Epithelial cell of proximal tubule (primary cell): ENCODE data around the gene WDR38. TPM values are rescaled to one million over a fixed set of nuclear protein-coding genes. Genes with fewer than 3 reads are reported as not detected.
A peak's percentile ranks its signal among the peaks of the same experiment; 100 is the strongest.

ENCODE experiments used
- DNase-seq: peaks from one replicate; pipeline ENCODE4 v3.0.0-alpha.2; 2011; ENCODE audit warnings: low read depth
- H3K4me3 ChIP-seq: 2 replicates; pipeline ENCODE4 v1.5.1; 2011; ENCODE audit warnings: low read depth, mild to moderate bottlenecking, low read length
- CTCF ChIP-seq: conservative IDR thresholded peaks from 2 replicates; pipeline ENCODE4 v1.5.1; 2012; ENCODE audit warnings: low read depth, mild to moderate bottlenecking, low read length
- total RNA-seq: library from RNA; depleted of rRNA; stranded (reverse); fragments of >200 nt; gene quantifications from 2 replicates; pipeline ENCODE4 v1.2.3, GENCODE V29; 2015

Gene WDR38
- total RNA-seq, 1 donor from 2014 or later, result not detected

DNA sequence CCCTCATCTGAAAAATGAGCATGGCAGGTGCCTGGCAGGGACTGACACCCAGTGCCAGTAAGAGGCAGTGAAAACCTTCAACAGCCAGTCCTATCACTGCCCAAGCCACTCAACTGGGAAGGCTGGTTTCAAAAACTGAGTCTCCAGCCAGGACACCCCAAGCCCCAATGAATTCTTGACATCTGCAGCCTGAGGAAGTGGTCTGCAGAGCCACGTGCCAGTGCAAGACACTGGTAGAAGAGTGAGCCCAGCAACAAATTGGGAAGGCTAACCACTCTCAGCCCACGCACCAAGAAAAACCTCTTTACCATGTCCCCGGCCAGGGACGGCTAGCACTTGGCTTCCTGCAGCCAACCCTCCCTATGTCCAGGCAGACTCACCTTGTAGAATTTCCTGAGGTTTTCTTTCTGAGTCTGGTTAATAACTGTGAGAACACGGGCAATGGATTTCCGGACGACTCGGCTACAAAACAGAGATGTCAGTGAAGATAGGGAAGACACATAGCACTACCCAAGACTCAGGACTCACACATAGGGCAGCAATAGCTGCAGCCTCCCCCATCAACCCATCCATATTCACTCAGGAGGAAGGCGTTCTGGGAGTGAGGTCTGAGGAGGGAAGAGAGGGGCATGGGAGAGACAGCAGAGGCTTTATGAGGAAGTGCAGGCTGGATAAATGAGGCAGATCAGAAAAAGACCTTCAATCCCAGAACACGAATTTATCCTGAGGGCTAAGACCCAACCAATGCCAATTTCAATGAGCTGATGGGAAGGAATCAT is 6.7 kb downstream of the WDR38 start:
- H3K4me3 ChIP-seq, result peak overlapping the region; percentile 90
- DNase-seq, result no peak
- no peak for TF ChIP-seq CTCF

DNA sequence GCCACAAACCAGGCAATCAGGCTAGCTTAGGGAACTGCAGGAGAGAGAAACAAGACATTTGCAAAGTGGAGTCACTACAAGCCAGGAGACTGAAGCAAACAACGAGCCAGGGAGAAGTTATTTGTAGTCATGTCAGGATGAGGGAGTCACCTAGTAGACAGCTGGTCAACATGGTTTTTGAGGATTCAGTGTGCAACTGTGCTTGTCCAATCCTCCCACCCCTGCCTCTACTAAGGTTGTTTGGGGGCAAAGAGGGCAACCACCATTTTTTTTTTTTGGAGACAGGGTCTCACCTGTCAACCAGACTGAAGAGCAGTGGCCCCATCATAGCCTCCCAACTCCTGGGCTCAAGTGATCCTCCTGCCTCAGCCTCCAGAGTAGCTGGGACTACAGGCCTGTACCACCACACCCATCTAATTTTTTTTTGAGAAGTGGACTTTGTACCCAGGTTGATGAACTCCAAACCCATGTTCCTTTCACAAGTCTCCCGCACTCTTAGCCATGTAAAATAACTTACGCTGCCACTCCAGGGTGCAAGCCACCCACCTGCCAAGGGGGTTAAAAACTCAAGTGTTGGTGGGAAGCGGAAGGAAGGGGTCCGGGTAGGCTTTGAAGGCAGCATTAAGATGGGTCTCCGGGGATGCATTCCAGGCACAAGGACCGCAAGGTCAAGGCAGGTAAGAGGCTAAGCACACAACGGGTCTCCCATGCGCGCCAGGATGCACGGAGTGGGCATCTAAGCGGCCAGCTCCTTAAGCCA is 7.5 kb downstream of the WDR38 start:
- DNase-seq, result no peak
- TF ChIP-seq CTCF, result no peak

DNA sequence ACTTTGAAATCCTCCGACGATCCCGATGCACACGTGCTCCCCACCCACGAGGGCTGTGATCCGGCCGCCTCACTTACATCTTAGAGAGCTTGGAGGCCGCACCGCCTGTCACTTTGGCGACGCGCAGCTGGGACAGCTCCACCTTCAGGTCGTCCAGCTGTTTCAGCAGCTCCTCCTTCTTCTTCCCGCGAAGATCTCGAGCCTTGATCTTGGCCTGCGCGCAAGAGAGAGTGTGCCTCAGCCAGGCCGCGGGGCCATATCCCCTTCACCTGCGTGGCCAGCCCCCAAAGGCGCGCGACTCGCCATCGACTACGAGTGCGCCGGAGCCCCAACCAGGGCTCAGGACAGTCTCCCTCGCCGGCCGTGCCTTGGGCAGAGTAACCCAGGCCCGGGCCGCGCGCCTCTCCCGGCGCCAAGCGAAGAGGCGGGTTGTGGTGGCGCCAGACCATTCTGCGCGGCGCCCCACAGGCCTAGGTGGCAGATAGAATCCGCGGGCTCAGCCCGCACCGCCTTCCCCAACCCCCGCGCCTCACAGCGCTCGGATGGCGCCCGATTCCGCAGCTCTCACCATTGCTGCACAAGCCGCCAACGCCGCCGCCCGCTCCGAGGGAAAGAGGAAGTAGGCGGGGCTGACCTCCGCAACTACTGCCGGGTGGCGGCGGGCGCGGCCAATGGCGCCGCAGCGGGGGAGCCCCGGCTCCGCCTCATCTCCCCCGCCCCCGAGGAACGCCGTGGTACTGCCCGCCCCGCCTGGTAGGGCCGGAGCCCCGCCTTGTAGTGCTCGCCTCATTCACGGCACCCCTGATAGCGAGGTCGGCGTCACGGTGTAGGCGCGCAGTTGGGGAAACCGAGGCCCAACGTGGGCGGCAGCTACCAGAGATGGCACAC is 8.3 kb downstream of the WDR38 start, which contains the start of the genes ARPC5L and RPL35:
ARPC5L (plus strand) TSS at position 789 of the 888 bp plus-strand sequence. CDS start 7,161 bp downstream, outside the sequence.
RPL35 (minus strand) TSS at position 616 of the 888 bp plus-strand sequence; CDS start at position 571, 45 bp downstream.
- DNase-seq, result no peak
- TF ChIP-seq CTCF, result peak; percentile 43
- H3K4me3 ChIP-seq, result peak within 1 kb of the TSS; percentile 90

More for the DNA sequence above, 7.5 kb downstream of the WDR38 start:
- peak overlapping the region; percentile 90 for H3K4me3 ChIP-seq

DNA sequence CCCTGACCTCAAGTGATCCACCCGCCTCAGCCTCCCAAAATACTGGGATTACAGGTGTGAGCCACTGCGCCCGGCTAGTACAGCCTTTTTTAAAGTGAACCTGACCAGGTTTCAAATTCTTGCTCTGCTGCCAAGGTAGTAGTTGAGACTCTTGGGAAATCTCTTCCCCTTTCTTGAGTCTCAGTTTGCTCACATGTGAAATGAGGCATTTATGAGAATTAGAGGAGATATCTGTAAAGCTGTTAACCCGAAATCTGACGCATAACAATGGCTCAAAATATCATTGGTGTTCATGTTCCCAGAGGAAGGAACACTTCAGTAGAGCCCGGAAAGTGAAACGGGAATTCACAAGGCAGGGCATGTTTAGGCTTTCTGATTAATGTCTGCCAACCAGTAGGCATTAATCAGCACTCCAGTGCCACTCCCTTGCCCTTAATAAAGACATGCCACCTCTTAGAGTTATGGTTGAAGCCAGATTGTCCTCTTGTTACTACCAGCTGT is 10.2 kb downstream of the WDR38 start:
- no peak for TF ChIP-seq CTCF
- H3K4me3 ChIP-seq, result no peak overlapping the region
- no peak for DNase-seq

DNA sequence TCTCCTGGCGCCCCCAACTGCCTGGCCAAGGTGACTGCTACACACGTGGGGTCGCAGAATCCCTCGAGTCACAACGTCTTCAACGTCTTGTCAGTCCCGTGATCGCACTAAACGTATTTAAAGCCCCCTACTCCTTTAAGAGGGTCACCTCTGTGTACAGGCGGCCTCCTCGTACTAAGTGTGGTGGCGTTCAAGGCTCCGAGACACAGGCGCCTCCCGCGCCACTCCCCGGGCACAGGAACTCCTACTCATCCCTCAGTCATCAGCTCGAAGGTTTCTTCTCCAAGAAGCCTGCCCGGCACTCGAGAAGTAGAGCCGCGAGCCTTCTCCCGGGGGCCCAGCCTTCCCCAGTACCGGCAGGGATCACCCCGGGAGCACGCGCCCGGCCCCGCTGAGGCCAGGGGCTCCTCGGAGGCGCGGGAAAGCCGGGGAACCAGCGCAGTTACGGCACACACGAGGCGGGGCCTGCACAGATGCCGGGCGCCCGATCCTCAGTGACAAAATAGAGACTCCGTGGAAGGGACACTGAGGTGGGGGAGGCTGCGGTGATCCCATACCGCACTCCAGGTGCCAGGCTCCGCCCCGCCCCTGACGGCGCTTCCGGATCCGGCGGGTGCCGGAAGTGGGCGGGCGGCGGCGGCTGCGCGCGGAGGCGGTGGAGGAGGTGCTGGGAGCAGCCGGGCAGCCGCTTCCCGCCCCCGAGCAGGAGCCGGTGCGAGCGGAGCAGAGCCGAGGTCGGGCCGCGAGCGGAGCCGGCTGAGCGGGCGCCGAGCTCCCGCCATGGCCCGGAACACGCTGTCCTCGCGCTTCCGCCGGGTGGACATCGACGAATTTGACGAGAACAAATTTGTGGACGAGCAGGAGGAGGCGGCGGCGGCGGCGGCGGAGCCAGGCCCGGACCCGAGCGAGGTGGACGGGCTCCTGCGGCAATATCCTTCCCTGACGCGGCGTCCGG is 15.5 kb downstream of the WDR38 start:
- no peak for DNase-seq
- peak overlapping the region; percentile 92 for H3K4me3 ChIP-seq
- TF ChIP-seq CTCF, result peak; percentile 39
